Amniotic stem cell (primary cell): ENCODE data around the gene PCDHA11.
"Not testable (repeated sequence)": the region's sequence is repeated elsewhere in the genome, so short reads cannot be mapped to it uniquely, and the experiment has no call there.

ENCODE experiments used
- DNase-seq: peaks from one replicate; lab custom pipeline; 2025; lab: John Stamatoyannopoulos, UW

Gene PCDHA11

DNA sequence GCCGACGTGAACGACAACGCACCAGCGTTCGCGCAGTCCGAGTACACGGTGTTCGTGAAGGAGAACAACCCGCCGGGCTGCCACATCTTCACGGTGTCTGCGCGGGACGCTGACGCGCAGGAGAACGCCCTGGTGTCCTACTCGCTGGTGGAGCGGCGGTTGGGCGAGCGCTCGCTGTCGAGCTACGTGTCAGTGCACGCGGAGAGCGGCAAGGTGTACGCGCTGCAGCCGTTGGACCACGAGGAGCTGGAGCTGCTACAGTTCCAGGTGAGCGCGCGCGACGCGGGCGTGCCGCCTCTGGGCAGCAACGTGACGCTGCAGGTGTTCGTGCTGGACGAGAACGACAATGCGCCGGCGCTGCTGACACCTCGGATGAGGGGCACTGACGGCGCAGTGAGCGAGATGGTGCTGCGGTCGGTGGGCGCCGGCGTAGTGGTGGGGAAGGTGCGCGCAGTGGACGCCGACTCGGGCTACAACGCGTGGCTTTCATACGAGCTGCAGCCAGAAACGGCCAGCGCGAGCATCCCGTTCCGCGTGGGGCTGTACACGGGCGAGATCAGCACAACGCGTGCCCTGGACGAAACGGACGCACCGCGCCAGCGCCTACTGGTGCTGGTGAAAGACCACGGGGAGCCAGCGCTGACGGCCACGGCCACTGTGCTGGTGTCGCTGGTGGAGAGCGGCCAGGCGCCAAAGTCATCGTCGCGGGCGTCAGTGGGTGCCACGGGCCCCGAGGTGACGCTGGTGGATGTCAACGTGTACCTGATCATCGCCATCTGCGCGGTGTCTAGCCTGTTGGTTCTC is 18.7 kb upstream of the PCDHA11 start:
- not testable (repeated sequence) for DNase-seq

GRCh38 chr5:140855772-140856674 is 12.7 kb upstream of the PCDHA11 start, which contains the start of gene PCDHA10:
Gene PCDHA10, plus strand, starts transcription at chr5:140855897. Its CDS starts 152 bp downstream, at chr5:140856049.
- no peak for DNase-seq

GRCh38 chr5:140857177-140857986 is 11.4 kb upstream of the PCDHA11 start:
- no peak for DNase-seq

GRCh38 chr5:140857987-140858240 is 10.8 kb upstream of the PCDHA11 start:
- no peak for DNase-seq

DNA sequence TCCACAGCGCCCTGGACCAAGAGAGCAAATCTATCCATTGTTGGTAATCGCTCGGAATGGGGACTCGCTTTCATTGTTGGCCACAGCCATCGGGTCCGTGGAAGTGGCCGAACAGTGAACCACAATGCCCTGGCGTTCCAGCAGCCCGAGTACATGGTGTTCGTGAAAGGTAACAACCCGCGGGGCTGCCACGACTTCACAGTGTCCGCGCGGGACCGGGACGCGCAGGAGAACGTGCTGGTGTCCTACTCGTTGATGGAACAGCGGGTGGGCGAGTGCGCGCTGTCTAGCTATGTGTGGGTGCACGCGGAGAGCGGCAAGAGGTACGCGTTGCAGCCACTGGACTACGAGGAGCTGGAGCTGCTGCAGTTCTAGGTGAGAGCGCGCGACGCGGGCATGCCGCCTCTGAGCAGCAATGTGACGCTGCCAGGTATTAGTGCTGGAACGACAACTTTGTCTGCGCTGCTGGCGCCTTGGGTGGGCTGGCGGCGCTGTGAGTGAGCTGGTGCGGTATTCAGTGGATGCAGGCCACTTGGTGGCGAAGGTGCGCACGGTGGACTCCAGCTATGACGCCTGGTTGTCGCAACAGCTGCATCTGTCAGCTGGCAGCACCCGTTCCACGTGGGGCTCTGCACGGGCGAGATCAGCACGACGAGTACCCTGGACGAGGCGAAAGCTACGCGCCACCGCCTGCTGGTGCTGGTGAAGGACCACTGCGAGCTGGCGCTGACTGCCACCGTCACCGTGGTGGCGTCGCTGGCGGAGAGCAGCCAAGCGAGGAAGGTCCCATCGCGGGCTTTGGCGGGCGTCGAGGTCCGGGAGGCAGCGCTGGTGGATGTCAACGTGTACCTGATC is 6.1 kb upstream of the PCDHA11 start:
- no peak for DNase-seq

- DNase-seq: no peak
These were observed 764 bp downstream of the PCDHA11 start for GRCh38 chr5:140869555-140869886.

GRCh38 chr5:140870221-140871201 is 1.8 kb downstream of the PCDHA11 start:
- DNase-seq: no peak

DNA sequence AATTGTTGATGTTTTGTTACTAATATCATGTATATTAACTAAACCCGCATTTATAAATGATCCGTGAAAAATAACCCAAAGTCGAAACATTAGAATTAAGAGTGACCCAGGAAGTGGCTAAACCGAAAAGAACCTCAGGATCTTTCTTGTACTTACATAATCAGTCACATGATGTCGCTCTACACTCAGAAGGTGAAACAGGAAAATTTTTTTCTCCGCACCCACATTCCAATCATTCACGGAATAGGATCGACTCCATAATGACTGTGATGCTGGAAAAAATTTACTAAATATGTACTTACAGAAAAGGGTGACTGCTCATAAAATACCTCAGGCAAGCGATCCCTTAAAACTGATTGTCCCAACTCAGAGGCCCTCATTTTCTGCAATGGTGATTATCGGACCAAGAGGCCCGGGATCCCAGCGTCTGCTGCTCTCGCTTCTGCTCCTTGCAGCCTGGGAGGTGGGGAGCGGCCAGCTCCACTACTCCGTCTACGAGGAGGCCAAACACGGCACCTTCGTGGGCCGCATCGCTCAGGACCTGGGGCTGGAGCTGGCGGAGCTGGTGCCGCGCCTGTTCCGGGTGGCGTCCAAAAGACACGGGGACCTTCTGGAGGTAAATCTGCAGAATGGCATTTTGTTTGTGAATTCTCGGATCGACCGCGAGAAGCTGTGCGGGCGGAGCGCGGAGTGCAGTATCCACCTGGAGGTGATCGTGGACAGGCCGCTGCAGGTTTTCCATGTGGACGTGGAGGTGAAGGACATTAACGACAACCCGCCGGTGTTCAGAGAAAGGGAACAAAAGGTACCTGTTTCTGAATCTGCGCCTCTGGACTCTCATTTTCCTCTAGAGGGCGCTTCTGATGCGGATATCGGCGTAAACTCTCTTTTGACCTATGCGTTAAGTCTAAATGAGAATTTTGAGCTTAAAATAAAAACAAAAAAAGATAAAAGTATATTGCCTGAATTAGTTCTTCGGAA is 6.6 kb downstream of the PCDHA11 start, which contains the start of gene PCDHA12:
TSS of gene PCDHA12 (plus strand) at position 224 of the 981 bp plus-strand sequence. CDS start at position 389, 165 bp downstream.
- DNase-seq: no peak

GRCh38 chr5:140876541-140877261 is 7.9 kb downstream of the PCDHA11 start:
- not testable (repeated sequence) for DNase-seq

- DNase-seq: no peak
These were observed 8.5 kb downstream of the PCDHA11 start for GRCh38 chr5:140877262-140877581.

DNA sequence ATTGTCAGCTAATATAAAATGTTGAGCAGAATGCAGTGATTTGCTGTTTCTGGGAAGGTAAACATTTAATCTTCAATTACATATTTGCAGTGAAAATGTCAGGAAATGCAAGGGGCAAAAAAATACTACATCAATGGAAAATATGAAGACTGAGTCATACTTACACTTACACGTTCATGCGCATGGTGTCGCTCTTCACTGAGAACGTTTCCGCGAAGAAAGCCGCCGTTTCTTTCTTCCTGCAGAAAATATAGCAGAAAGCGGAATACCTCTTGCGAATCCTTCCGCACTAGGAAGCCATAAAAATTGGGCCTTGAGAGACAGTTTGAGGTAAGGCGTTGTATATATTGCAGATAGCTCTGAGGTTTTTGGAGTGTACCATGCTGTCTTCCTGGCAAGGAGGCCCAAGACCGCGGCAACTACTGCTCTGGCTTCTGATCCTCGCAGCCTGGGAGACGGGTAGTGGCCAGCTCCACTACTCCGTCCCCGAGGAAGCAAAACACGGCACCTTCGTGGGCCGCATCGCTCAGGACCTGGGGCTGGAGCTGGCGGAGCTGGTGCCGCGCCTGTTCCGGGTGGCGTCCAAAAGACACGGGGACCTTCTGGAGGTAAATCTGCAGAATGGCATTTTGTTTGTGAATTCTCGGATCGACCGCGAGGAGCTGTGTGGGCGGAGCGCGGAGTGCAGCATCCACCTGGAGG is 13.3 kb downstream of the PCDHA11 start, which contains the start of gene PCDHA13:
TSS of gene PCDHA13 (plus strand) at position 236 of the 702 bp plus-strand sequence. CDS start at position 381, 145 bp downstream.
- no peak for DNase-seq

DNA sequence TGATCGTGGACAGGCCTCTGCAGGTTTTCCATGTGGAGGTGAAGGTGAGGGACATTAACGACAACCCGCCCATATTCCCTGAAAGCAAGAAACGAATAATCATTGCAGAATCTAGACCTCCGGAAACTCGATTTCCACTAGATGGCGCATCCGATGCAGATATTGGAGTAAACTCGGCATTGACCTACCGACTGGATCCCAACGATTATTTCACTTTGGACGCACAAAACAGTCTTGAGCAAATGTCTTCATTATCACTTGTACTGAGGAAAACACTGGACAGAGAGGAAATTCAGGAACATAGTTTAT is 13.8 kb downstream of the PCDHA11 start:
- DNase-seq: no peak

- no peak for DNase-seq
These were observed 14.6 kb downstream of the PCDHA11 start for GRCh38 chr5:140883373-140883772.

DNA sequence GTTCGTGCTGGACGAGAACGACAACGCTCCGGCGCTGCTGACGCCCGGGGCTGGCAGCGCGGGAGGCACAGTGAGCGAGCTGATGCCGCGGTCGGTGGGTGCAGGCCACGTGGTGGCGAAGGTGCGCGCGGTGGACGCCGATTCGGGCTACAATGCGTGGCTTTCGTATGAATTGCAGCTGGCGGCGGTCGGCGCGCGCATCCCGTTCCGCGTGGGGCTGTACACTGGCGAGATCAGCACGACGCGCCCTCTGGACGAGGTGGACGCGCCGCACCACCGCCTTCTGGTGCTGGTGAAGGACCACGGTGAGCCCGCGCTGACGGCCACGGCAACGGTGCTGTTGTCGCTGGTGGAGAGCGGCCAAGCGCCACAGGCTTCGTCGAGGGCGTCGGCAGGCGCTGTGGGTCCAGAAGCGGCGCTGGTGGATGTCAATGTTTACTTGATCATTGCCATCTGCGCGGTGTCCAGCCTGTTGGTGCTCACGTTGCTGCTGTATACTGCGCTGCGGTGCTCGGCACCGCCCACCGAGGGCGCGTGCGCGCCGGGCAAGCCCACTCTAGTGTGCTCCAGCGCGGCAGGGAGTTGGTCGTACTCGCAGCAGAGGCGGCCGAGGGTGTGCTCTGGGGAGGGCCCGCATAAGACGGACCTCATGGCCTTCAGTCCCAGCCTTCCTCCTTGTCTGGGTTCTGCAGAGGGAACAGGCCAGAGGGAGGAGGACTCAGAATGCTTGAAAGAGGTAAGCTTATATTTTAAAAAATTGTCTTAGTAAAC is 15.4 kb downstream of the PCDHA11 start:
- DNase-seq: no peak

DNA sequence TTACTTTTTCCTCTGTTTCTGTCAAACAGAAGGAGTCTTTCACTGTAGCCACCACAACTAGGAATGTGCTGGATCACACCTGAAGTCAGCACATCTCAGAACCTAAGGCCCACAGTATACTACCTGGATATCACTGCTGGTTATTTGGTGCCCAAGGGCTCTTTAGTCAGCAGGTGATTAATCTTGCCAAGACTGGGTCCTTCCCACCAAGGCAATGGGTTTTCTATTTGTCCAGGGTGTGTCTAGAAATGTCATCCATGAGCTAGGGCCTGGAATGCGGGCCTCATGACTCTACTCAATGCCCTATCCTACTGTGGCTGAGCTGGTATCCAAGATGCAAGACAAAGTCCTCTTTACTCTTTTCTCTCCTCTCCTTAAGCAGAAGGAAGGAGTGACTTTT is 47.6 kb downstream of the PCDHA11 start:
- no peak for DNase-seq
